Measurements from ENCODE around the gene SAMD5. TPM values are rescaled to one million over a fixed set of nuclear protein-coding genes. Genes with fewer than 3 reads are reported as not detected.

Gene SAMD5
- total RNA-seq, 6 donors from 2014 or later, result 4.1 to 10.8 (median 5.6) TPM

GRCh38 chr6:147508866-147509608, 547 bp downstream of the SAMD5 start:
- H3K36me3 ChIP-seq, result no peaks in the 10 kb centered on the region
- peak; percentile 21 to 85 for DNase-seq
- peaks cover 0 to 17% (median 5%) of the 10 kb centered on the region in 4 donors for H3K27me3 ChIP-seq
- ATAC-seq (ENCODE audit: low FRiP score in 2 of 2), result peak in 1 of 2 donors; percentile 9
- H3K9me3 ChIP-seq, result no peaks in the 10 kb centered on the region
- no peak for TF ChIP-seq POLR2A (IDR thresholded peaks at IDR 0.05)
- no peak for TF ChIP-seq POLR2AphosphoS5 (IDR thresholded peaks at IDR 0.05)
- TF ChIP-seq EP300 (IDR thresholded peaks at IDR 0.05), result no peak
- peak in 2 of 6 experiments; percentile 14 to 44 for TF ChIP-seq CTCF (IDR thresholded peaks at IDR 0.05)
- H3K4me3 ChIP-seq, result peak overlapping the region; percentile 27 to 71 (median 56)
- H3K4me1 ChIP-seq, result peaks cover 16 to 46% (median 22%) of the 10 kb centered on the region in 4 donors
- peak overlapping the region; percentile 46 to 84 (median 72) for H3K27ac ChIP-seq
- 3% methylated on average over 10 to 26 of the region's 73 CpGs for WGBS, 2 donors

GRCh38 chr6:147509891-147510290, 1.4 kb downstream of the SAMD5 start:
- ATAC-seq (ENCODE audit: low FRiP score in 2 of 2) (no peak), DNase-seq (peak in 1 of 2 donors; percentile 25)
- H3K9me3 ChIP-seq, result no peaks in the 10 kb centered on the region
- H3K4me3 ChIP-seq, result peak overlapping the region in 3 of 4 donors; percentile 52 to 71 (median 60)
- peak overlapping the region in 2 of 4 donors; percentile 54 to 84 for H3K27ac ChIP-seq
- WGBS, 2 donors, result 8 to 11% methylated on average over 7 of the region's 7 CpGs
- peaks cover 0 to 17% (median 5%) of the 10 kb centered on the region in 4 donors for H3K27me3 ChIP-seq
- peaks cover 16 to 46% (median 22%) of the 10 kb centered on the region in 4 donors for H3K4me1 ChIP-seq
- no peaks in the 10 kb centered on the region for H3K36me3 ChIP-seq
- TF ChIP-seq EP300 (IDR thresholded peaks at IDR 0.05) (peak in 1 of 4 donors; percentile 29), CTCF (IDR thresholded peaks at IDR 0.05) (no peak), POLR2A (IDR thresholded peaks at IDR 0.05) (no peak), POLR2AphosphoS5 (IDR thresholded peaks at IDR 0.05) (no peak)

- Histone ChIP-seq H3K27me3 (peaks cover 0 to 17% (median 5%) of the 10 kb centered on the region in 4 donors), H3K9me3 (no peaks in the 10 kb centered on the region), H3K4me3 (peak overlapping the region in 1 of 4 donors; percentile 71), H3K4me1 (peaks cover 16 to 46% (median 22%) of the 10 kb centered on the region in 4 donors), H3K36me3 (no peaks in the 10 kb centered on the region), H3K27ac (peak overlapping the region in 1 of 4 donors; percentile 31)
- WGBS, 2 donors, result 35 to 40% methylated on average over 5 of the region's 5 CpGs
- ATAC-seq (ENCODE audit: low FRiP score in 2 of 2) (no peak), DNase-seq (peak in 1 of 2 donors; percentile 23)
- TF ChIP-seq POLR2AphosphoS5 (IDR thresholded peaks at IDR 0.05), result no peak
- no peak for TF ChIP-seq CTCF (IDR thresholded peaks at IDR 0.05)
- TF ChIP-seq EP300 (IDR thresholded peaks at IDR 0.05), result no peak
- no peak for TF ChIP-seq POLR2A (IDR thresholded peaks at IDR 0.05)
These were observed 2.6 kb downstream of the SAMD5 start for GRCh38 chr6:147510929-147511590.

- Histone ChIP-seq H3K9me3 (no peaks in the 10 kb centered on the region), H3K4me1 (peaks cover 0 to 13% (median 2%) of the 10 kb centered on the region in 4 donors), H3K36me3 (no peaks in the 10 kb centered on the region), H3K4me3 (no peak overlapping the region), H3K27ac (no peak overlapping the region), H3K27me3 (no peaks in the 10 kb centered on the region)
- 72 to 91% methylated on average over 2 of the region's 2 CpGs for WGBS, 2 donors
- ATAC-seq (ENCODE audit: low FRiP score in 2 of 2) (no peak), DNase-seq (no peak)
- TF ChIP-seq POLR2A (IDR thresholded peaks at IDR 0.05) (no peak), CTCF (IDR thresholded peaks at IDR 0.05) (no peak), POLR2AphosphoS5 (IDR thresholded peaks at IDR 0.05) (no peak), EP300 (IDR thresholded peaks at IDR 0.05) (no peak)
These were observed 6.3 kb downstream of the SAMD5 start for GRCh38 chr6:147514831-147515230.
